HS-5 (cell line): ENCODE measurements around the gene KIAA0232.

Experiments
- DNase-seq: peaks from one replicate; pipeline ENCODE4 v3.0.0-alpha.2; 2012; ENCODE audit warnings: low read depth

The KIAA0232 gene

GRCh38 chr4:6847178-6847577 is 64.7 kb downstream of the KIAA0232 start:
- DNase-seq, result no peak

- DNase-seq, result no peak
Observed at GRCh38 chr4:6848717-6849305, 66.3 kb downstream of the KIAA0232 start.

GRCh38 chr4:6849691-6850090 is 67.2 kb downstream of the KIAA0232 start:
- no peak for DNase-seq

GRCh38 chr4:6851431-6851830 is 68.9 kb downstream of the KIAA0232 start:
- DNase-seq, result no peak

- DNase-seq, result no peak
Observed at GRCh38 chr4:6851962-6852361, 69.4 kb downstream of the KIAA0232 start.

- no peak for DNase-seq
Observed at GRCh38 chr4:6852582-6852981, 70.1 kb downstream of the KIAA0232 start.

GRCh38 chr4:6854098-6854744 is 71.7 kb downstream of the KIAA0232 start:
- DNase-seq, result no peak

- DNase-seq, result no peak
Observed at GRCh38 chr4:6855692-6856297, 73.3 kb downstream of the KIAA0232 start.

- DNase-seq, result no peak
Observed at GRCh38 chr4:6856391-6856790, 73.9 kb downstream of the KIAA0232 start.

- DNase-seq, result no peak
Observed at GRCh38 chr4:6857009-6857882, 74.7 kb downstream of the KIAA0232 start.

- no peak for DNase-seq
Observed at GRCh38 chr4:6858997-6859396, 76.5 kb downstream of the KIAA0232 start.

- DNase-seq, result no peak
Observed at GRCh38 chr4:6859543-6859942, 77.0 kb downstream of the KIAA0232 start.

- DNase-seq, result no peak
Observed at GRCh38 chr4:6868386-6868785, 85.9 kb downstream of the KIAA0232 start.

- DNase-seq, result no peak
Observed at GRCh38 chr4:6869944-6870343, 87.4 kb downstream of the KIAA0232 start.

- DNase-seq, result no peak
Observed at GRCh38 chr4:6873291-6873690, 90.8 kb downstream of the KIAA0232 start.

GRCh38 chr4:6873792-6874461 is 91.4 kb downstream of the KIAA0232 start:
- no peak for DNase-seq

GRCh38 chr4:6874981-6875380 is 92.5 kb downstream of the KIAA0232 start:
- no peak for DNase-seq

GRCh38 chr4:6875431-6875831 is 92.9 kb downstream of the KIAA0232 start:
- DNase-seq, result no peak

GRCh38 chr4:6876440-6876839 is 93.9 kb downstream of the KIAA0232 start:
- DNase-seq, result no peak

GRCh38 chr4:6877067-6877466 is 94.5 kb downstream of the KIAA0232 start:
- DNase-seq, result no peak

- no peak for DNase-seq
Observed at GRCh38 chr4:6878451-6879059, 96.0 kb downstream of the KIAA0232 start.

GRCh38 chr4:6880691-6881090 is 98.2 kb downstream of the KIAA0232 start:
- no peak for DNase-seq
